ENCODE results near the gene DKC1.
"Not testable (repeated sequence)": the region's sequence is repeated elsewhere in the genome, so short reads cannot be mapped to it uniquely, and the experiment has no call there.

DKC1 gene

GRCh38 chrX:154793084-154793795, 30.6 kb downstream of the DKC1 start:
- no peak for DNase-seq

- DNase-seq: no peak
These were observed 32.4 kb downstream of the DKC1 start for GRCh38 chrX:154795016-154795415.

GRCh38 chrX:154797006-154797405, 34.3 kb downstream of the DKC1 start:
- no peak for DNase-seq

GRCh38 chrX:154799556-154800348, 37.1 kb downstream of the DKC1 start:
- no peak for DNase-seq

- DNase-seq: no peak
These were observed 38.0 kb downstream of the DKC1 start for GRCh38 chrX:154800478-154801210.

GRCh38 chrX:154802947-154803346, 40.3 kb downstream of the DKC1 start:
- DNase-seq: no peak

- no peak for DNase-seq
These were observed 41.7 kb downstream of the DKC1 start for GRCh38 chrX:154804261-154804956.

GRCh38 chrX:154804957-154805695, 42.5 kb downstream of the DKC1 start, which contains the start of gene MPP1:
TSS of gene MPP1 (minus strand) at chrX:154805485. CDS start at chrX:154805373, 112 bp downstream.
- peak; percentile 39 for DNase-seq

GRCh38 chrX:154805696-154806091, 43.0 kb downstream of the DKC1 start:
- DNase-seq: no peak

- no peak for DNase-seq
These were observed 44.3 kb downstream of the DKC1 start for GRCh38 chrX:154806837-154807501.

GRCh38 chrX:154809939-154810665, 47.4 kb downstream of the DKC1 start:
- DNase-seq: no peak

GRCh38 chrX:154812341-154813101, 49.9 kb downstream of the DKC1 start:
- DNase-seq: no peak

- DNase-seq: no peak
These were observed 51.1 kb downstream of the DKC1 start for GRCh38 chrX:154813801-154814200.

GRCh38 chrX:154815274-154815818, 52.7 kb downstream of the DKC1 start:
- DNase-seq: no peak

- DNase-seq: not testable (repeated sequence)
These were observed 53.7 kb downstream of the DKC1 start for GRCh38 chrX:154816326-154816898.

GRCh38 chrX:154817048-154817618, 54.5 kb downstream of the DKC1 start:
- DNase-seq: not testable (repeated sequence)

GRCh38 chrX:154818916-154819770, 56.5 kb downstream of the DKC1 start:
- no peak for DNase-seq

- no peak for DNase-seq
These were observed 57.2 kb downstream of the DKC1 start for GRCh38 chrX:154819771-154820341.

Measured in NCI-H1694 treated with DMSO at 0.1 percent for 48 hours (cell line).